Fibroblast of lung (primary cell): ENCODE results near the gene NUCB1. TPM values are rescaled to one million over a fixed set of nuclear protein-coding genes. Genes with fewer than 3 reads are reported as not detected.
"Not testable (repeated sequence)": the region's sequence is repeated elsewhere in the genome, so short reads cannot be mapped to it uniquely, and the experiment has no call there.

Experiments
- DNase-seq, 2 donors: peaks; one replicate each; pipeline versions ENCODE4 v3.0.0 to v3.0.0-alpha.2; 2010; ENCODE audit warnings: low read depth in 2 of 2
- H2AFZ ChIP-seq: 2 replicates; pipeline ENCODE4 v1.5.1; 2012; ENCODE audit warnings: low read length, control low read depth, inconsistent platforms
- H3K27ac ChIP-seq: 2 replicates; pipeline ENCODE4 v1.5.1; 2011; ENCODE audit warnings: low read length, control low read depth; ENCODE audit not compliant: insufficient read depth
- H3K27me3 ChIP-seq: 2 replicates; pipeline ENCODE4 v1.5.1; 2011; ENCODE audit warnings: mild to moderate bottlenecking, low read length; ENCODE audit not compliant: control insufficient read depth, insufficient read depth
- H3K36me3 ChIP-seq: 2 replicates; pipeline ENCODE4 v1.5.1; 2011; ENCODE audit warnings: low read length; ENCODE audit not compliant: control insufficient read depth, insufficient read depth
- H3K4me1 ChIP-seq: 2 replicates; pipeline ENCODE4 v1.5.1; 2011; ENCODE audit warnings: low read length; ENCODE audit not compliant: control insufficient read depth, insufficient read depth; ENCODE audit errors: extremely low read depth
- H3K4me2 ChIP-seq: 2 replicates; pipeline ENCODE4 v1.5.1; 2011; ENCODE audit warnings: low read length, control low read depth; ENCODE audit not compliant: insufficient read depth; ENCODE audit errors: extremely low read depth
- H3K4me3 ChIP-seq, 4 experiments: fragments of 200-600 bp in 1 of 4; sonication (generic) in 1 of 4; replicated peaks in 1 of 4; 2 replicates each; pipeline ENCODE4 v1.5.1; 2011 to 2016; ENCODE audit warnings: low read length in 4 of 4, low read depth in 3 of 4, mild to moderate bottlenecking in 3 of 4, control low read depth in 2 of 4, inconsistent platforms in 1 of 4, mixed read lengths in 1 of 4; ENCODE audit not compliant: insufficient read depth in 1 of 4; ENCODE audit errors: control extremely low read depth in 1 of 4
- H3K79me2 ChIP-seq: 2 replicates; pipeline ENCODE4 v1.5.1; 2012; ENCODE audit warnings: mild to moderate bottlenecking, low read length, inconsistent platforms; ENCODE audit not compliant: control insufficient read depth, insufficient read depth
- H3K9ac ChIP-seq: 2 replicates; pipeline ENCODE4 v1.5.1; 2011; ENCODE audit warnings: mild to moderate bottlenecking, low read length, control low read depth; ENCODE audit not compliant: insufficient read depth
- H3K9me3 ChIP-seq: 2 replicates; pipeline ENCODE4 v1.5.1; 2012; ENCODE audit warnings: low read depth, low read length; ENCODE audit not compliant: control insufficient read depth, insufficient read depth
- H4K20me1 ChIP-seq: 2 replicates; pipeline ENCODE4 v1.5.1; 2011; ENCODE audit warnings: low read length; ENCODE audit not compliant: control insufficient read depth, insufficient read depth; ENCODE audit errors: extremely low read depth
- EZH2 ChIP-seq: IDR thresholded peaks from 2 replicates; pipeline ENCODE4 v1.5.1; 2012; ENCODE audit warnings: low read length, control low read depth, mild to moderate bottlenecking; ENCODE audit errors: missing control alignments
- polyA plus RNA-seq, 2 donors: library from polyadenylated mRNA; depleted of rRNA in 1 of 2; stranded (reverse) in 1 of 2; unstranded in 1 of 2; fragments of >200 nt; gene quantifications; 2 replicates each; pipeline ENCODE4 v1.2.1, GENCODE V29; 2011 to 2012; ENCODE audit warnings: missing spikeins in 1 of 2
- total RNA-seq: library from RNA; depleted of rRNA; stranded (reverse); fragments of >200 nt; gene quantifications from 2 replicates; pipeline ENCODE4 v1.2.1, GENCODE V29; 2014
- TF ChIP-seq, protein P1 (sequence below), 2 donors: IDR thresholded peaks in 1 of 2; conservative IDR thresholded peaks in 1 of 2; 1 replicate in 1 of 2; 2 replicates in 1 of 2; pipeline ENCODE4 v1.5.1; 2011 to 2012; ENCODE audit warnings: low read length in 2 of 2, control low read depth in 1 of 2, inconsistent platforms in 1 of 2, low read depth in 1 of 2, mild to moderate bottlenecking in 1 of 2

Gene NUCB1
- total and polyA plus RNA-seq, 2 donors (not counting 1 experiment from before 2014, with no cell fraction given), result 129 to 130 TPM

- TF ChIP-seq EZH2, result no peak
- TF ChIP-seq, protein P1, sequence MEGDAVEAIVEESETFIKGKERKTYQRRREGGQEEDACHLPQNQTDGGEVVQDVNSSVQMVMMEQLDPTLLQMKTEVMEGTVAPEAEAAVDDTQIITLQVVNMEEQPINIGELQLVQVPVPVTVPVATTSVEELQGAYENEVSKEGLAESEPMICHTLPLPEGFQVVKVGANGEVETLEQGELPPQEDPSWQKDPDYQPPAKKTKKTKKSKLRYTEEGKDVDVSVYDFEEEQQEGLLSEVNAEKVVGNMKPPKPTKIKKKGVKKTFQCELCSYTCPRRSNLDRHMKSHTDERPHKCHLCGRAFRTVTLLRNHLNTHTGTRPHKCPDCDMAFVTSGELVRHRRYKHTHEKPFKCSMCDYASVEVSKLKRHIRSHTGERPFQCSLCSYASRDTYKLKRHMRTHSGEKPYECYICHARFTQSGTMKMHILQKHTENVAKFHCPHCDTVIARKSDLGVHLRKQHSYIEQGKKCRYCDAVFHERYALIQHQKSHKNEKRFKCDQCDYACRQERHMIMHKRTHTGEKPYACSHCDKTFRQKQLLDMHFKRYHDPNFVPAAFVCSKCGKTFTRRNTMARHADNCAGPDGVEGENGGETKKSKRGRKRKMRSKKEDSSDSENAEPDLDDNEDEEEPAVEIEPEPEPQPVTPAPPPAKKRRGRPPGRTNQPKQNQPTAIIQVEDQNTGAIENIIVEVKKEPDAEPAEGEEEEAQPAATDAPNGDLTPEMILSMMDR (conservative IDR thresholded peaks at IDR 0.05 in 1 of 2, IDR thresholded peaks at IDR 0.05 in 1 of 2; ENCODE audit: low read depth in 1 of 2, low read length in 2 of 2), result no peak
- H3K4me3 ChIP-seq, result no peak overlapping the region
- DNase-seq, result no peak
- no peak overlapping the region for H3K27ac ChIP-seq
- no peaks in the 10 kb centered on the region for H3K79me2 ChIP-seq
- H3K9ac ChIP-seq, result no peak overlapping the region
- H2AFZ ChIP-seq, result no peak overlapping the region
- no peaks in the 10 kb centered on the region for H3K4me1 ChIP-seq
- no peaks in the 10 kb centered on the region for H3K9me3 ChIP-seq
- no peaks in the 10 kb centered on the region for H3K27me3 ChIP-seq
- no peaks in the 10 kb centered on the region for H4K20me1 ChIP-seq
- H3K36me3 ChIP-seq, result peaks cover 1% of the 10 kb centered on the region
- H3K4me2 ChIP-seq, result no peak overlapping the region
Measured at GRCh38 chr19:48881741-48882657, 18.1 kb upstream of the NUCB1 start.

DNA sequence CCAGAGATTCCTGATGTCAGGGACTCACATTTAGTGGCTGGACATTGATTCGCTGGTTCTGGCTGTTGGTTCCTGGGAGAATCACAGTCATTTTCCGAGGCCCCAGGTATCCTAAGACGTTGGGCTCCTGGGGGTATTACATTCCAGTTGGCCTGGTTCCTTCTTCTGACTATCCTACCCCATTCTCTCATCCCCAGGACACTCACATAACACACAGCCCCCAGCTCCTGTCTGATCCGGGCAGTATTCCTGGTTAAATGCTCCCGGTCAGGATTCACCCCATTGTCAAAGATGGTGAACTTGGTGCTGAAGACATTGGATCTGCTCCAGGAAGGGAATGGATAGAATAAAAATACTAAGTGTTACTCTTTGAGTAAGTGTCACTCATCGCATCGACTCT lies 16.4 kb upstream of the NUCB1 start:
- Histone ChIP-seq H3K36me3 (no peaks in the 10 kb centered on the region), H2AFZ (no peak overlapping the region), H3K27me3 (no peaks in the 10 kb centered on the region), H3K79me2 (no peaks in the 10 kb centered on the region), H4K20me1 (no peaks in the 10 kb centered on the region), H3K4me2 (no peak overlapping the region), H3K4me3 (no peak overlapping the region), H3K9me3 (no peaks in the 10 kb centered on the region), H3K4me1 (no peaks in the 10 kb centered on the region), H3K27ac (no peak overlapping the region), H3K9ac (no peak overlapping the region)
- TF ChIP-seq, protein P1 (conservative IDR thresholded peaks at IDR 0.05 in 1 of 2, IDR thresholded peaks at IDR 0.05 in 1 of 2; ENCODE audit: low read depth in 1 of 2, low read length in 2 of 2), result no peak
- no peak for TF ChIP-seq EZH2
- no peak for DNase-seq

- H4K20me1 ChIP-seq, result no peaks in the 10 kb centered on the region
- TF ChIP-seq, protein P1 (conservative IDR thresholded peaks at IDR 0.05 in 1 of 2, IDR thresholded peaks at IDR 0.05 in 1 of 2; ENCODE audit: low read depth in 1 of 2, low read length in 2 of 2), result no peak
- TF ChIP-seq EZH2, result no peak
- no peaks in the 10 kb centered on the region for H3K9me3 ChIP-seq
- H3K27ac ChIP-seq, result no peak overlapping the region
- no peaks in the 10 kb centered on the region for H3K4me1 ChIP-seq
- no peak overlapping the region for H2AFZ ChIP-seq
- no peak for DNase-seq
- H3K79me2 ChIP-seq, result no peaks in the 10 kb centered on the region
- H3K9ac ChIP-seq, result no peak overlapping the region
- H3K27me3 ChIP-seq, result no peaks in the 10 kb centered on the region
- no peak overlapping the region for H3K4me2 ChIP-seq
- H3K4me3 ChIP-seq, result no peak overlapping the region
- no peaks in the 10 kb centered on the region for H3K36me3 ChIP-seq
Measured at GRCh38 chr19:48887861-48888612, 12.1 kb upstream of the NUCB1 start.

GRCh38 chr19:48889496-48889895 lies 10.6 kb upstream of the NUCB1 start:
- not testable (repeated sequence) for H3K4me2 ChIP-seq, DNase-seq, H3K4me3 ChIP-seq, H3K9ac ChIP-seq, H3K79me2 ChIP-seq, H3K9me3 ChIP-seq, H4K20me1 ChIP-seq, H3K36me3 ChIP-seq, H3K27me3 ChIP-seq, H3K27ac ChIP-seq, H3K4me1 ChIP-seq, H2AFZ ChIP-seq
